ENCODE measurements around the gene EHMT1. TPM values are rescaled to one million over a fixed set of nuclear protein-coding genes. Genes with fewer than 3 reads are reported as not detected.
A peak's percentile ranks its signal among the peaks of the same experiment; 100 is the strongest.

EHMT1 gene
- total RNA-seq, 2 donors from 2014 or later = 93.1 to 184 TPM

DNA sequence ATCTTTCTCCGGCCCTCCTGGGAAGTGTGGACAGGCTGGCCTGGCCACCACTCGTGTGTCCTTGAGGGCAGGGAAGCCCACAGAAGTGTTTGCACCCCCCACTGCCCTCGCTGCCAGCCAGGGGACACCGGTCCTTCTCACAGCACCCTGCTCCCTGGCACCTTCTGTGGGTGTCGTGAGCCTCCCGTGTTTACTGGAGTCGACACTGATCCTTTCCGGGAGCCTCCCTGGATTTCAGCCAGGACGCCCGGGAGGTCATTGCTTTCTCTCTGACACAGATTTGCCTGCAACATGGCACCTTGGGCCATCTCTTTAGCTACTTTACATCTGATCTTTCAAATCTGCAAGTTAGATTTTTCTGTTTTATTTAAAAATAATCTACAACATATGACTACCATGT lies 138.3 kb downstream of the EHMT1 start:
- Mint-ChIP-seq H3K27me3 (no peaks in the 10 kb centered on the region), H3K9me3 (peaks cover 7% of the 10 kb centered on the region), H3K36me3 (peaks cover 23% of the 10 kb centered on the region), H3K27ac (peak overlapping the region; percentile 65 to 86), H3K4me1 (ENCODE audit: low read depth in 2 of 2) (peaks cover 34 to 48% of the 10 kb centered on the region in 2 donors), H3K4me3 (peak overlapping the region; percentile 54)
- DNase-seq (ENCODE audit: low spot score) (no peak), ATAC-seq (no peak)

GRCh38 chr9:137757613-137758029 lies 138.8 kb downstream of the EHMT1 start:
- Mint-ChIP-seq H3K4me3 (peak overlapping the region; percentile 54), H3K27me3 (no peaks in the 10 kb centered on the region), H3K36me3 (peaks cover 25% of the 10 kb centered on the region), H3K9me3 (peaks cover 7% of the 10 kb centered on the region), H3K27ac (peak overlapping the region; percentile 65 to 86), H3K4me1 (ENCODE audit: low read depth in 2 of 2) (peaks cover 34 to 46% of the 10 kb centered on the region in 2 donors)
- DNase-seq (ENCODE audit: low spot score) (no peak), ATAC-seq (peak; percentile 78 to 80)

DNA sequence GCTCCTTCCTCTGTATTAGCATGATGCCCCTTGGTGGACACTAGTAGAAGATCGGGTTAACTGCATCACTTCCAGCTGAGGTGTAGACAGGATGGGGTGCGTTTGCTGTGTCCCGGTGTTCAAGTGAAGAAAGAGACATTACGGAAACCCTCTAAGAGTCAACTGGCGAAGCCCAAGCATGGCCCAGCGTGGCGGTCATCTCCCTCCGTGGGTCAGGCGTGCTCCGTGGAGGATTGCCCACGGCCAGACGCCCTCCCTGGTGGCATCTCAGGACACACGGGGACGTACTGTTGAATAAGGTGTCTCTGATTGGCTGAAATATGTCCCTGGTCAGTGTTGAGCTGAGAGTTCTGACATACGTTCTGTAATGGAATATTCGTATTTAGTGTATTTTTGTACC lies 139.3 kb downstream of the EHMT1 start:
- Mint-ChIP-seq H3K27ac (peak overlapping the region; percentile 65 to 86), H3K4me3 (peak overlapping the region; percentile 54), H3K9me3 (peaks cover 7% of the 10 kb centered on the region), H3K27me3 (no peaks in the 10 kb centered on the region), H3K4me1 (ENCODE audit: low read depth in 2 of 2) (peaks cover 34 to 42% of the 10 kb centered on the region in 2 donors), H3K36me3 (peaks cover 27% of the 10 kb centered on the region)
- DNase-seq (ENCODE audit: low spot score) (no peak), ATAC-seq (no peak)

DNA sequence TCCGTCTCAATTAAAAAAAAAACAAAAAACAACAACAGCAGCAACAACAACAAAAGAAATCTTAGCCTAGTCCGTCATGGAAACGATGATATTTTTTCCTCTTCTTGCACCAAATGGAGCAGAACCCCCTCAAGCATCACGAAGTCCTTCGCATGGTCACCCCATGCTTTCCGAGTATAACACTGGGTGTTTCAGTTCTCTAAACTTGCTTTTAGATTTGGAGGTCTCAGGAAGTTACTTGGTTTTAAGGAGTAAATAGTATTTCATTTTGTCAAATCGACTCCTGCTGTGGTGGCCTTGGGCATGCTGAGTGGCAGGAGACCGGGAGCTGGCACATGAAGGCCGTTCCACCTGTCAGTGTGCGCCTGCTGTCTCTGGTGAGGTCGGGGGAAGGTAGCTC lies 140.3 kb downstream of the EHMT1 start:
- Mint-ChIP-seq H3K27me3 (no peaks in the 10 kb centered on the region), H3K4me1 (ENCODE audit: low read depth in 2 of 2) (peaks cover 34 to 43% of the 10 kb centered on the region in 2 donors), H3K27ac (peak overlapping the region; percentile 54 to 86), H3K4me3 (no peak overlapping the region), H3K36me3 (peaks cover 25% of the 10 kb centered on the region), H3K9me3 (peaks cover 7% of the 10 kb centered on the region)
- ATAC-seq (no peak), DNase-seq (ENCODE audit: low spot score) (no peak)

DNA sequence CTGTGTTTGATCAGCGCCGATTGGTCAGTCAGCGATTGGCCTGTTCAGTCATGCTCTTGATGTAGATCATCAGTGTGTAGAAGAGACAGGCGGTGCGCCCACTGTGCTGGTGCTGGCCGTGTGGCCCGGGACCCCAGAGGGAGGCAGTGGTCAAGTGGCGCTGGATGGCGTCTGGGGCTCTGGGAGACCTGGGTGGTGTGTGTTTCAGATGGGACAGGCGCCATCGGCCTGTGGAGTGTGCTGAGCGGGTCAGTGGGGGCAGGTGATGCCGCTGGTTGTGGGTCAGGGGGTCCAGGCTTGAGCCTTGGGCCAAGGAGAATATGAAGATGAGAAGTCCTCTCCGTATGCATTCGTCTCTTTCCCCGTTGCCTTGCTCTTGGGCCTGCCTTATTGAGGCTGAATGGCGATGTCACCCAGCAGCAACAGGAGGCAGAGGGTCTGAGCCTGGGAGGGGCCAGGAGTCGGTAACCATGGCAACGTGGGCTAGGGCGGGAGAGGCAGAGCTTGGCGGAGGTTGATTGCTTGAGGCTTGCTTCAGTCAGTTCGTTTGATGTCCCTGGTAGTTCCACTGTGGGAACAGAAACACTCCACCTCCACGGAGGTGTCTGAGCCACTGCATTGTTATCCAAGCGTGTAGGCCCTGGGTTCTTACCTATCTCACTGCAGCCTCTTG lies 141.0 kb downstream of the EHMT1 start:
- ATAC-seq = no peak
- no peak overlapping the region for H3K4me3 Mint-ChIP-seq
- peaks cover 7% of the 10 kb centered on the region for H3K9me3 Mint-ChIP-seq
- peaks cover 34 to 44% of the 10 kb centered on the region in 2 donors for H3K4me1 Mint-ChIP-seq (ENCODE audit: low read depth in 2 of 2)
- peaks cover 30% of the 10 kb centered on the region for H3K36me3 Mint-ChIP-seq
- H3K27me3 Mint-ChIP-seq = no peaks in the 10 kb centered on the region
- peak overlapping the region; percentile 54 to 86 for H3K27ac Mint-ChIP-seq
- no peak for DNase-seq (ENCODE audit: low spot score)

GRCh38 chr9:137760426-137760825 lies 141.6 kb downstream of the EHMT1 start:
- peak overlapping the region; percentile 53 to 86 for H3K27ac Mint-ChIP-seq
- H3K4me1 Mint-ChIP-seq (ENCODE audit: low read depth in 2 of 2) = peaks cover 34 to 42% of the 10 kb centered on the region in 2 donors

DNA sequence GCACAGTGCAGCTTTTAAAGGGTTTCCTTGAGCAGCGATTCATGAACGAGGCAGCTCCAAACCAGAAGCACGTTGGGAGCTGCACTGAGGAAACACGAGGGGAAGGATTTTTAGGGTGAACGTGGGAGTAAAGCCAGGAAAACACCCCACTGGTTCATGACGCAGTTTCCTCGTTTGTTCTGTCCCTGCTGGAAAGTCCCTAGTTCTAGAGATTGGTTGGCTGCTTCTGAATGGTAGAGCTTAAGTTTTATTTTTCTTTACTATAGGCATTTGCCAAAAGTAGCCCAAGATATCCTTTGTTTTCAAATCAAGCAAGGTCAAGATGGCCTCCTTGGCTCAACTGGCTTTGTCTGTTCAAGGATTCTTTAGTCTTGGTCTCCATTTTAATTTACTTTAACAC lies 142.2 kb downstream of the EHMT1 start:
- no peak for DNase-seq (ENCODE audit: low spot score)

More at GRCh38 chr9:137760426-137760825, 141.6 kb downstream of the EHMT1 start:
- Mint-ChIP-seq H3K4me3 (no peak overlapping the region), H3K27me3 (no peaks in the 10 kb centered on the region), H3K36me3 (peaks cover 26% of the 10 kb centered on the region), H3K9me3 (peaks cover 5% of the 10 kb centered on the region)
- ATAC-seq (no peak), DNase-seq (ENCODE audit: low spot score) (no peak)

GRCh38 chr9:137761793-137762192 lies 143.0 kb downstream of the EHMT1 start:
- DNase-seq (ENCODE audit: low spot score) = no peak
- no peak overlapping the region for H3K4me3 Mint-ChIP-seq
- no peak for ATAC-seq
- no peaks in the 10 kb centered on the region for H3K9me3 Mint-ChIP-seq
- peak overlapping the region; percentile 61 to 72 for H3K27ac Mint-ChIP-seq
- peaks cover 26 to 37% of the 10 kb centered on the region in 2 donors for H3K4me1 Mint-ChIP-seq (ENCODE audit: low read depth in 2 of 2)
- H3K36me3 Mint-ChIP-seq = peaks cover 16% of the 10 kb centered on the region
- H3K27me3 Mint-ChIP-seq = no peaks in the 10 kb centered on the region

More for the DNA sequence above, 142.2 kb downstream of the EHMT1 start:
- H3K27ac Mint-ChIP-seq = peak overlapping the region; percentile 53 to 86
- peaks cover 20% of the 10 kb centered on the region for H3K36me3 Mint-ChIP-seq
- no peak overlapping the region for H3K4me3 Mint-ChIP-seq
- peaks cover 34 to 44% of the 10 kb centered on the region in 2 donors for H3K4me1 Mint-ChIP-seq (ENCODE audit: low read depth in 2 of 2)
- peak in 1 of 2 donors; percentile 32 for ATAC-seq
- H3K27me3 Mint-ChIP-seq = no peaks in the 10 kb centered on the region
- H3K9me3 Mint-ChIP-seq = no peaks in the 10 kb centered on the region

- peaks cover 16% of the 10 kb centered on the region for H3K36me3 Mint-ChIP-seq
- H3K27ac Mint-ChIP-seq = peak overlapping the region; percentile 61 to 72
- DNase-seq (ENCODE audit: low spot score) (no peak), ATAC-seq (no peak)
- no peaks in the 10 kb centered on the region for H3K9me3 Mint-ChIP-seq
- no peak overlapping the region for H3K4me3 Mint-ChIP-seq
- no peaks in the 10 kb centered on the region for H3K27me3 Mint-ChIP-seq
- peaks cover 19 to 29% of the 10 kb centered on the region in 2 donors for H3K4me1 Mint-ChIP-seq (ENCODE audit: low read depth in 2 of 2)
Observed at GRCh38 chr9:137762414-137763061, 143.7 kb downstream of the EHMT1 start.

GRCh38 chr9:137763271-137763955 lies 144.6 kb downstream of the EHMT1 start:
- no peaks in the 10 kb centered on the region for H3K27me3 Mint-ChIP-seq
- peaks cover 10 to 21% of the 10 kb centered on the region in 2 donors for H3K4me1 Mint-ChIP-seq (ENCODE audit: low read depth in 2 of 2)
- no peaks in the 10 kb centered on the region for H3K9me3 Mint-ChIP-seq
- no peak overlapping the region for H3K27ac Mint-ChIP-seq
- no peak for ATAC-seq
- DNase-seq (ENCODE audit: low spot score) = no peak
- H3K36me3 Mint-ChIP-seq = peaks cover 16% of the 10 kb centered on the region
- no peak overlapping the region for H3K4me3 Mint-ChIP-seq

- no peak for ATAC-seq
- H3K4me1 Mint-ChIP-seq (ENCODE audit: low read depth in 2 of 2) = peaks cover 7 to 16% of the 10 kb centered on the region in 2 donors
- DNase-seq (ENCODE audit: low spot score) = no peak
- H3K27ac Mint-ChIP-seq = peak overlapping the region in 1 of 2 donors; percentile 32
- no peaks in the 10 kb centered on the region for H3K27me3 Mint-ChIP-seq
- no peak overlapping the region for H3K4me3 Mint-ChIP-seq
- H3K9me3 Mint-ChIP-seq = no peaks in the 10 kb centered on the region
- peaks cover 16% of the 10 kb centered on the region for H3K36me3 Mint-ChIP-seq
Observed at GRCh38 chr9:137764171-137764671, 145.4 kb downstream of the EHMT1 start.

DNA sequence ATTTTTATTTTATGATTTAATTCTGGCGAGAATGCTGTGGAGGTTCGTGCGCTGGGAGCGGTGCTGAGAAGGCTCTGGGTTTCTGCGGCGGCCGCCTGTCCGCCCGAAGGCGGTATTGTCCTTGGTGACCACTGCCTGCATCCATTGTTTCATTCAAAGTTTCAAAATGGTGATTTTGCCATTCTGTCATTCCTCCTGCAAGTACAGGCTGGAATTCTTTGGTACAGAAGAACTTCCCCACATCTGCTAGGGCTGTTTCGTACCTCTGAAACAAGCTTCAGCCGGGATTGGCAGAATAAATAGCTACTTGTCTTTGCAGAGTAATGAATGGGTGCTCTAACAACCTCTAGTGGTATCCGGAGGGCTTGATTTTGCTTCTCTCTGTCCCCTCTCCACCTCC lies 146.2 kb downstream of the EHMT1 start:
- no peak overlapping the region for H3K4me3 Mint-ChIP-seq
- peak overlapping the region in 1 of 2 donors; percentile 32 for H3K27ac Mint-ChIP-seq

DNA sequence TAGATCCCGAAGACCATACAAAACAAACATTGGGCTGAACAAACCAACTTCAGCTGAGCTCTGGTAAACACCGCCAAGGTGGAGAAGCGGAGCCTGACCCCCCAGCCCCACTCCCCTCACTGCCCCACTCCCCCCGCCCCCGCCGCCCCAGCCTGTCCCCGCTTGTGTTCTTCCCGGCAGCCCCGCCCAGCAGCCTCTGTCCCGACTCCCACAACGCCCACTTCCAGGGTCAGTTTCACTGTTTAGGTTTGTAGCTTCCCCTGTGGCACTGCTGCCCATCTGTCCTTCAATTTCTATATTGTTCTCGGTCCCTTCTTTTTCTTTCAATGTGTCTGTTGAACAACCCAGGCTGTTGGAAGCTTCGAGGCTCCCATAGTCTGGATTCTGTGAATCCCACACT lies 146.7 kb downstream of the EHMT1 start:
- DNase-seq (ENCODE audit: low spot score) = no peak
- no peak overlapping the region for H3K4me3 Mint-ChIP-seq
- H3K4me1 Mint-ChIP-seq (ENCODE audit: low read depth in 2 of 2) = peaks cover 4 to 19% of the 10 kb centered on the region in 2 donors
- no peak for ATAC-seq
- no peaks in the 10 kb centered on the region for H3K27me3 Mint-ChIP-seq
- H3K27ac Mint-ChIP-seq = peak overlapping the region in 1 of 2 donors; percentile 34
- no peaks in the 10 kb centered on the region for H3K9me3 Mint-ChIP-seq
- H3K36me3 Mint-ChIP-seq = peaks cover 27% of the 10 kb centered on the region

More for the DNA sequence above, 146.2 kb downstream of the EHMT1 start:
- H3K36me3 Mint-ChIP-seq = peaks cover 21% of the 10 kb centered on the region
- peaks cover 7 to 15% of the 10 kb centered on the region in 2 donors for H3K4me1 Mint-ChIP-seq (ENCODE audit: low read depth in 2 of 2)
- no peaks in the 10 kb centered on the region for H3K27me3 Mint-ChIP-seq
- DNase-seq (ENCODE audit: low spot score) (no peak), ATAC-seq (no peak)
- no peaks in the 10 kb centered on the region for H3K9me3 Mint-ChIP-seq
